Effector memory CD4-positive, alpha-beta T cell (primary cell): ENCODE results near the gene MBNL1.
"Not testable (repeated sequence)": the region's sequence is repeated elsewhere in the genome, so short reads cannot be mapped to it uniquely, and the experiment has no call there.

ENCODE experiments used
- DNase-seq, 3 donors: peaks; one replicate each; pipeline ENCODE4 v3.0.0-alpha.2; 2020
- H3K27ac ChIP-seq: 2 replicates; pipeline ENCODE4 v1.7.0; 2013; ENCODE audit warnings: mild to moderate bottlenecking, low read length, moderate library complexity; ENCODE audit not compliant: insufficient read depth, poor library complexity, severe bottlenecking
- H3K27me3 ChIP-seq: replicated peaks from 2 replicates; pipeline ENCODE4 v1.7.0; 2013; ENCODE audit warnings: mild to moderate bottlenecking, low read length; ENCODE audit not compliant: insufficient read depth, control insufficient read depth, poor library complexity, severe bottlenecking
- H3K36me3 ChIP-seq: 2 replicates; pipeline ENCODE4 v1.7.0; 2013; ENCODE audit warnings: mild to moderate bottlenecking, low read length, moderate library complexity; ENCODE audit not compliant: control insufficient read depth, insufficient read depth
- H3K4me1 ChIP-seq: 2 replicates; pipeline ENCODE4 v1.7.0; 2013; ENCODE audit warnings: low read length, mild to moderate bottlenecking; ENCODE audit not compliant: control insufficient read depth, insufficient read depth, poor library complexity, severe bottlenecking
- H3K4me3 ChIP-seq: 2 replicates; pipeline ENCODE4 v1.7.0; 2013; ENCODE audit warnings: low read length, low read depth, mild to moderate bottlenecking; ENCODE audit not compliant: insufficient read depth, poor library complexity, severe bottlenecking
- H3K9me3 ChIP-seq: 2 replicates; pipeline ENCODE4 v1.7.0; 2013; ENCODE audit warnings: mild to moderate bottlenecking, low read length, moderate library complexity; ENCODE audit not compliant: control insufficient read depth

MBNL1 gene

DNA sequence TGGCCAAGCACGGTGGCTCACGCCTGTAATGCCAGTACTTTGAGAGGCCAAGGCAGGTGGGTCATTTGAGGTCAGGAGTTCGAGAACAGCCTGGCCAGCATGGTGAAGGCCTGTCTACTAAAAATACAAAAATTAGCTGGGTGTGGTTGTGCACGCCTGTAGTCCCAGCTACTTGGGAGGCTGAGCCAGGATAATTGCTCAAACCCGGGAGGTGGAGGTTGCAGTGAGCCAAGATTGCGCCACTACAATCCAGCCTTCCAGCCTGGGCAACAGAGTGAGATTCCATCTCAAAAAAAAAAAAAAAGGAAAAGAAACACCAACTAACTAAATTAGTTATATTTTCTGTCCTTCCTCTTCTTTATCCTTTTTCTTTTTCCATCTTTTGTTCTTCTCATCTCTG is 68.6 kb downstream of the MBNL1 start:
- H3K9me3 ChIP-seq, H3K27ac ChIP-seq, H3K27me3 ChIP-seq, DNase-seq, H3K4me3 ChIP-seq: not testable (repeated sequence)
- Histone ChIP-seq H3K36me3 (peaks cover 41% of the 10 kb centered on the region), H3K4me1 (peaks cover 29% of the 10 kb centered on the region)

DNA sequence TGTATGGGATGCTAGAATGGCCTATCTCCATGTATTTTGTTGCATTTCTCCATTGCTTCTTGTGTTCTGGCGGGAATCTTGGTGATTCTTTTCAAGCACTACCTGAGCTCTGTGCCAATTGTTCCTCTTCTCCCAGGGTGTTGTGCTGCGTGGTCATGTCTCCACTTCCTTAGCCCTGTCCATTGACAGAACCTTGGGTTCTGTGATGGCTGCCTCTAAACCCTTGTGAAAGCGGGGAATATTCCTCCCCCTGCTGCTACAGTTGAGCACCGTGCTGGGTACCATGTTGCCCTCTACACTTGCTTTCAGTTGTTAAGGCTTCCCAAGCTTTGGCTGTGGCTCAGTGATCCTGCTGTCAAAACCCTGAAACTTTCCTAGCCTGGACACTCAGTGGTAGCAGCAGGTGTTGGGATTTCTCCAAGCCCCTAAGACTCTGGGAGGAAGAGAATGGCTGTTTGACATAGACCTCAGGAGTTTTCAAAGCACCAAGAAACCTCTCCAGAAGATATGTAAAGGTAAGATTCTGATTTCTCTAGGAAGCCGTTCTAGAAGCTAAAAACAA is 69.5 kb downstream of the MBNL1 start:
- Histone ChIP-seq H3K9me3 (no peaks in the 10 kb centered on the region), H3K4me3 (no peak overlapping the region), H3K27ac (no peak overlapping the region), H3K27me3 (no peaks in the 10 kb centered on the region), H3K4me1 (peaks cover 24% of the 10 kb centered on the region), H3K36me3 (peaks cover 46% of the 10 kb centered on the region)
- DNase-seq = no peak

DNA sequence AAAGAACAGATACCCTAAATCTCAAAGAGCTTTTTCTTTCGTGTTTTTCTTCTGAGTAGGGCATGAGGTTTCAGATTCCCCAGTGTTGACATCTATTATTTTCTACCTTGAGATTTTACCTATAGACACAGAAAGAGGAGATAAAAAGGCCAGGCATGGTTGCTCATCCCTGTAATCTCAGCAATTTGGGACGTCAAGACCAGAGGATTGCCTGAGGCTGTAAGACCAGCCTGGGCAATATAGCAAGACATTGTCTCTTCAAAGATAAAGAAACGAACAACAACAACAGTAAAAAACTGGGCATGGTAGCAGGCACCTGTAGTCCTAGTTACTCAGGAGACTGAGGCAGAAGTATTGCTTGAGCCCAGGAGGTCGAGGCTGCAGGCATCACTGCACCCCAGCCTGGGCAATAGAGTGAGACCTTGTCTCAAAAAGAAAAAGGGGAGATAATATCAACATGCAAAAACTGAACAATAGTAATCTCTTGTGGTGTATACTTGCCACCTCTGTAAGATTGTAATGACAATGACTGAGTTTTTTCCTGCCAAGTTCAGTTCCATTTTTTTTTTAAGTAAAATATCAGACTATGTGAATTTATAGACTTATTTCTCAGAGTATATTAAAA is 71.3 kb downstream of the MBNL1 start:
- Histone ChIP-seq H3K4me1 (peaks cover 12% of the 10 kb centered on the region), H3K9me3 (no peaks in the 10 kb centered on the region), H3K4me3 (no peak overlapping the region), H3K27ac (peak overlapping the region; percentile 27), H3K27me3 (no peaks in the 10 kb centered on the region), H3K36me3 (peaks cover 53% of the 10 kb centered on the region)
- DNase-seq = no peak

DNA sequence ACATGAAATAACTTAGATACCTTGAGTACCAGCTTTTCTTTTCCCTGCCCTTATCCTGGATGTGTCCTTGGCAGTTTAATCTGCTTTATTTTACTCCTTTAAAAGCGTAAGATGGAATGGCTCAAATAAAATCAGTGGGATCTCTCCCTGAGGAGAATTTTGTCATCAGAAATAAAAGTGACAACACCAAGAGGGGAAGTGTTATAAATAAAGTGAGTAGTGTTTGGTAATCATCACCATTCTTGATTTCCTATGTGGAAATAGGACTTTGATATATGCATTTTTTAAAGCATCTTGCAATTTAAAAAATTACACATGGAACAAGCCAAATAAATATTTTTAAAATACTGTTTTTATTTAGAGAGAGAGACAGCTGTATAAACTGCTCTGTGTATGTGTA is 76.5 kb downstream of the MBNL1 start:
- no peak for DNase-seq
- H3K4me1 ChIP-seq = peaks cover 14% of the 10 kb centered on the region
- no peaks in the 10 kb centered on the region for H3K27me3 ChIP-seq
- H3K4me3 ChIP-seq = no peak overlapping the region
- H3K9me3 ChIP-seq = no peaks in the 10 kb centered on the region
- H3K36me3 ChIP-seq = peaks cover 39% of the 10 kb centered on the region
- H3K27ac ChIP-seq = no peak overlapping the region

DNA sequence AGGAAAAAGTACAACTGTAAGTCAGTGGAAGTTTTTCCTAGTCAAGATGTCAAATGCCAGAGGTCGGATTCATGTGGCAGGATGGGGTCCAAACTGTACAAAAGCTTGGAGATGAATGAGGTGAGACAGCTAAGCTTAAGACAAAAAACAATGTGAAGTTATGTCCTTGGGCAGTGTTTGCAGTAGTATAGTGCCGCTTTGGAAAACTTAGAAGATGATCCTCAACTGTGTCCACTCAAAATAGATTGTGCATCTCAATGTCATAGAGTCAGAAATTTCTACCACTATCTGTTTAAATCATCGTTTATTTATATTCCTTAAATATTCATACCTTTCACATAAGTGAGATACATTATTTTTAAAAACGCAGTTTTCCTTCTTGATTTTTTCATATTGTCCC is 77.3 kb downstream of the MBNL1 start:
- peaks cover 32% of the 10 kb centered on the region for H3K36me3 ChIP-seq
- H3K4me1 ChIP-seq = peaks cover 14% of the 10 kb centered on the region
- DNase-seq = no peak
- no peak overlapping the region for H3K4me3 ChIP-seq
- H3K9me3 ChIP-seq = no peaks in the 10 kb centered on the region
- no peaks in the 10 kb centered on the region for H3K27me3 ChIP-seq
- no peak overlapping the region for H3K27ac ChIP-seq

DNA sequence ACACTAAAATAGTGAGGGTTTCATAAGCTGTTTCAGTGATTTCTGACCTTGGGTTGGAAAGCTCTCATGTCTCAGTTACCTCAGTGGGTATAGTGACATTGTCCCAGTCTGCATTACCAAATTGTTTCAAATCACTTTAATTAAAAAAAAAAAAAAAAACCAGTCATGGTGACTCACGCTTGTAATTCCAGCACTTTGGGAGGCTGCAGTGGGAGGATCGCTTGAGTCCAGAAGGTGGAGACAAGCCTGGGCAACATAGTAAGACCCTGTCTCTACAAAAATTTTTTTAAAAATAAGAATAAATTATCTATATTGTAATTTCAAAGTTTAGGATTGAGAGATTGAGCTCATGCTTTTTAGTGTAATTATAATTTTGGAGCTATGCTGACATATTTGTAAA is 78.0 kb downstream of the MBNL1 start:
- H3K9me3 ChIP-seq = no peaks in the 10 kb centered on the region
- peaks cover 12% of the 10 kb centered on the region for H3K4me1 ChIP-seq
- H3K27me3 ChIP-seq = no peaks in the 10 kb centered on the region
- no peak overlapping the region for H3K27ac ChIP-seq
- no peak for DNase-seq
- H3K36me3 ChIP-seq = peaks cover 26% of the 10 kb centered on the region
- no peak overlapping the region for H3K4me3 ChIP-seq

DNA sequence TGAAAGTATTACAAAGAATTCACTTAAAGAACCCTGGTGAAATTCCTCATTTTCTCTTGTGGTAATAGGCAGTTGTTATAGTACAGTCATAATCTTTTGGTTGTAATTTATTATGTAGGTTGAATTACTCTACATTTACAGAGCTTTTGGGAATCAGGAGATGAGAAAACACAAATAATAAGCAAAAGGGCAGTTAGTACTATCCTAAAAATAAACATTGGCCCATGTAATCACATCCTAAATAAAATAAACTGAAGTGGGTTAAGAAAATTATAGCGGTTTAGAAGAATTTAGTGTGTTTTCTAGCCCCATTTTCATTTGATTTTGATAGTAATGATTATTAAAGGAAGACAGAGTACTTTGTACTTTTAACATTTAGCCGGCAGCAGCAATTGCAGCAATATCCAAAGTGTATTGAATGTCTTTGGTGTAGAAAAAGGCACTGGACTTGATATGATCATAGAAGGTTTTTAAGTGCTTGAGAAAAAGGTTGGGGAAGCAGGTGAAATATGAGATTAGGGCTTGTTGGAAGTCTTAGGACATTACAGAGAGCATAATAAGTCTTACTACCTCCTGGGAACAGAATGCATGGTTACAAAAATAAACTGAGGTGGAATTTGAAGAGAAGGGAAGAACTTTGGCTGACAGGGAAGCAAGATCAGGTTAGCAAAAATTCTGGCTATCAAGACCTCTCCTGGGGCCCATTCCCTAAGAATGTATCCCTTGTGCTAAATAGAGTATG is 79.9 kb downstream of the MBNL1 start:
- Histone ChIP-seq H3K27me3 (no peaks in the 10 kb centered on the region), H3K36me3 (peaks cover 27% of the 10 kb centered on the region), H3K9me3 (no peaks in the 10 kb centered on the region), H3K4me3 (no peak overlapping the region), H3K27ac (no peak overlapping the region), H3K4me1 (peaks cover 7% of the 10 kb centered on the region)
- no peak for DNase-seq

DNA sequence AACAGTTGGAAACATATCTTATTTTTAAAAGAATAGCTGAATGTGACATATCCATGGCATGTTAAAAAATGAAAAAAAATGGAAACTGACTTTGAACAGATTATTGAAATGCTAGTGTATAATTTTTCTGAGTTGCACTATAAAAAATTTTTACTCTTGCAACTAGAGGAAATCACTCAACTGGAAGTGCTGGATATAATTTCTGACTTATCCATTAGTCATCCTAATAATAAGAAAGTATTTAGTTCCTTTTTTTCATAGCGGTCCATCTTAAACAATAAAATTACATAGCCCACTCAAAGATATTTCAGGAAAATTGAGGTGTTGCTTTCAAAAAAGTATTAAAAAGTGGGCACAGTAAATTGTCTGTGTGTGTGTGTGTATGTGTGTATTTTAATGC is 80.7 kb downstream of the MBNL1 start:
- no peak overlapping the region for H3K27ac ChIP-seq
- H3K27me3 ChIP-seq = no peaks in the 10 kb centered on the region
- peaks cover 28% of the 10 kb centered on the region for H3K36me3 ChIP-seq
- H3K4me3 ChIP-seq = no peak overlapping the region
- peaks cover 7% of the 10 kb centered on the region for H3K4me1 ChIP-seq
- no peaks in the 10 kb centered on the region for H3K9me3 ChIP-seq
- DNase-seq = no peak

DNA sequence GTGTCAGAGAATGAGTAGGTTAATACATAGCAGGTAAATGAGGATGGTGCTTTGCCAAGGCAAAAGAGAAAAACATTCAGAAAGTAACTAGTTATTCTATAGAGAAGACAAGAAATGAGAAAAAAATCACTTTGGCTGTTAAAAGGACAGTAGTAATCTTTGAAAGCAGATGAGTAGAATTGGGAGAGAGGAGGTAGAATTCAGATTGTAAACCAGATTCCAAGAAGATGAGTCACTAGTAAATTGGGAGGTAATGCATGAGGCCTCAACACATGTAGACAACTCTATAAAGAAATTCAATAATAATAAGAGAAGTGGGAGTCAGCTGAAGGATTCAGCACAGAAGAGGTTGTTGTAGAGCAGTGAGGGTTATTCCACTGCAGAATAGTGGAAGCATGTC is 81.4 kb downstream of the MBNL1 start:
- no peak for DNase-seq
- Histone ChIP-seq H3K9me3 (no peaks in the 10 kb centered on the region), H3K27ac (no peak overlapping the region), H3K36me3 (peaks cover 24% of the 10 kb centered on the region), H3K4me3 (no peak overlapping the region), H3K4me1 (peaks cover 7% of the 10 kb centered on the region), H3K27me3 (no peaks in the 10 kb centered on the region)

DNA sequence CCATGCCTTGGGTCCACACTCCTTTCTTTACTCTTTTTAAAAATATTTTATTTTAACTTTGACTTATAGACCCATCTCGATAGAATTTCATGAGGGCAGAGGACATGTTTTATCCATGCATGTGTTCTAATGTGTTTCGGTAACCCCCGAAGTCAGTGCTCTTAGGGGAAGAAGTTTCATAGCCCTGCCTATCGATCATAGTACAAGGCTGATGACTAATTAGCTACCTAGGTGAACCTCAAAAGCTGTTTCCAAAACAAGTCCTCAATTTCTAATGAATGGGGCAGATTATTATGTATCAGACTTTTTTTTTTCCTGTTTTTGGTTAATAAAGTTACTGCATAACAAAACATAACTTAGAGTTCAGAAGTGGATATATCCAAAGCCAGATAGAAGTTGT is 82.0 kb downstream of the MBNL1 start:
- Histone ChIP-seq H3K4me1 (peaks cover 7% of the 10 kb centered on the region), H3K27ac (no peak overlapping the region), H3K27me3 (no peaks in the 10 kb centered on the region), H3K9me3 (no peaks in the 10 kb centered on the region), H3K4me3 (no peak overlapping the region), H3K36me3 (peaks cover 22% of the 10 kb centered on the region)
- no peak for DNase-seq
